ENCODE data around the gene PRXL2B.

DNA sequence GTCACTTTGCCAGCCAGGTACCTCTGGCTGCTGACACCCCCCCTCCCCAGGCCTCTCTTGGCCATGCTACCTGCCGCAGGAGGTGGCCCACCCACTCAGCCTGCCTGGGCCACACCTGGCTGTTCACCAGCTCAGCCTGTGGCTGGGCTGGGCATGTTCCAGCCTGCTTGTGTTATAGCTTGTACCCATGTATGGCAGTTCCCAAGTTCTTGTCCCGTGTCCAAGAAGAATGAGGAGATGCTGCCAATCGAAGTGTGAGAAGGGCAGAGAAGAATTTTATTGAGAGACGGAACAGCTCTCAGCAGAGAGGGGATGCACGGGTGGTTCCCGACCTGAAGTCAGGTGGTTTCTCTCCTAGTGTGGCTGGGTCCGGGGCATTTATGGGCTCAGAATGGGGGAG, 50.2 kb downstream of the PRXL2B start:
- TF ChIP-seq POLR2A (IDR thresholded peaks at IDR 0.05; ENCODE audit: low read depth, low read length), result no peak
- no peak for TF ChIP-seq POLR2AphosphoS5 (IDR thresholded peaks at IDR 0.05; ENCODE audit: low read depth, low read length)
- TF ChIP-seq TAF1 (IDR thresholded peaks at IDR 0.05; ENCODE audit: borderline replicate concordance, low read depth, low read length), result no peak
